Mucosa of gallbladder (tissue), 1 donor: ENCODE measurements around the gene ZCCHC18. TPM values are rescaled to one million over a fixed set of nuclear protein-coding genes. Genes with fewer than 3 reads are reported as not detected.

ENCODE experiments used
- DNase-seq: peaks from one replicate; pipeline ENCODE4 v3.0.0-alpha.2; 2020; ENCODE audit warnings: low spot score
- total RNA-seq: library from RNA; stranded (reverse); gene quantifications from one replicate; pipeline ENCODE4 v1.2.1, GENCODE V29; 2021
- donor health status: DM: no; HTN: no; CAD: no.

ZCCHC18 gene
- total RNA-seq, 1 donor from 2014 or later = 1.0 TPM

DNA sequence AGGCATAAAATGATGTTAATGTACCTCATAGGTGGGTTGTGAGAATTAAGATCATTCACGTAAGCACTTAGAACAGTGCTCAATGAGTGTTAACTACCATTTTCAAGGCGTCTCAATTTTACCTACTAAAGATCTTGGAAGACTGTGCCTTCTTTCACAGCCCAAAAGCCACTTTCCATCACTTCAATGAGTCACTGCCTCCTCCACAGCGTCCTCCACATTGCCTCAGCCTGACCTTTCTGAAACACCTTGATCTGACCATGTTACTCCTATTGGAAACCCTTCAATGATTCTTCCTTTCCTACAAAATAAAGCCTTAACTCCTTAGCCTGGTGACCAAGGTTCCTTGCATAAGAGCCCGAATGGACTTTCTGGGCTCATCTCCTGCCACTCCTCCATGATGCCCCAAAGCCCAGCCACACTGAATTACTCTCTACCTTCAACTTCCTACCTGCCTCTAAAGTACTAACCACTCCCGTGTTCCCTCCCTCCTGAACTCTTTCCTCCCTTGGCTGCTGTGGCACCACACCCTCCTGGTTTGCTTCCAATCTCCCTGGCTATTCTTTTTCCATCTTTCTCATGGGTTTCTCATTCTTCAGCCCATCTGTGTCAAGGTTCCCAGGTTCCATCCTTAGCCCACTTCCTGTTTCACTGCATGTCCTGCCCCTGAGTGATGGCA is 22.4 kb downstream of the ZCCHC18 start:
- no peak for DNase-seq

DNA sequence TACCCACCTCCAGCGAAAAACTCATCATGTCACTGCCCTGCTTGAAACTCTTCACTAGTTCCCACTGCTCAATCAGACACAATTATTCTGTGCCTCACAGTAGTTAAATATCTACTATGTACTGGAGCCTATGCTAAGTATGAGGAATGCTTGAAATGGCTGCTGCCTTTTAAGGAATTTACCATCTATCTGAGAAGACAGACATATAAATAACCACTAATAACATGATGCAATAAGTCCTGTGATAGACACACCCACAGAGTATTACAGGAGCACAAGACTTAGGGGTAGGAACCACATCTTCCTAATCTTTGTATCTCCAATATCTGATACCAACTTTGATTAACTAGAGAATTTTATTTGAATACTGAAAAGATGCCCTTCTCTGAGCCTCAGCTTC is 23.4 kb downstream of the ZCCHC18 start:
- DNase-seq = no peak

DNA sequence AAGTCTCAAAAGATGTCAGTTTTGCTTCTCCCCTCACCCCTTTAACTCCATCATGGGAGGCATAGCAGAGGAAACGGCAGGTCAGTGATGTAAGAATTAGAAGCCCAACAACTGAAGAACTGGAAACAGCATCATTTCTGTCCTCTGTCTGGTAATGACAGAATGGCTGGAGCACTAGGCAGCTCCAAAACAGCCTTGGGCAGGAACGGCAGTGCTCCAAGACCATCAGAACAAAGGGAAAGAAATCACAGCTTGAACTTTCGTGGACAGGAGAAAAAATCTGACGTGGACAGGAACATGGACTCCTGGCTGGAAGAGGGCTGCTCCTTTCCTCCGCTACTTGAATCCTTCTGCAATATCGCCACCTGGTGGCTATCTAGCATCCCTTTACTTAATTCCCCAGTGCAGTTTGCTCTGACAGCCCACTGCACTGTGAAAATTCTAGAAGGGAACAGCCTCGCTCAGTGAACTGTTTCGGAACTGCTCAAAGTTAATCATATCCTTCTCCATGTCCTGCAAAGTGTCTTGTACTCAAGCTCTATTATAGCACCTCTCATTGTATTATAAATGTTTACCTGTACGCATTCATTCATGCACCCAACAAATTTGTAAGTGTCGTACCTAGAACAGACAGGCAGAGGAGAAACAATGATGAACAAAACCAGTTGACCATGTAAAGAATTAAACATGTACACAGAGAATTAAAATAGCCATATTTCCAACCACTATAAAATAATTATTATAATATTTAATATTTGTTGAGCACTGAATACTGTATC is 24.1 kb downstream of the ZCCHC18 start:
- DNase-seq = peak; percentile 77

- no peak for DNase-seq
Measured at GRCh38 chrX:104137496-104137895, 25.2 kb downstream of the ZCCHC18 start.

DNA sequence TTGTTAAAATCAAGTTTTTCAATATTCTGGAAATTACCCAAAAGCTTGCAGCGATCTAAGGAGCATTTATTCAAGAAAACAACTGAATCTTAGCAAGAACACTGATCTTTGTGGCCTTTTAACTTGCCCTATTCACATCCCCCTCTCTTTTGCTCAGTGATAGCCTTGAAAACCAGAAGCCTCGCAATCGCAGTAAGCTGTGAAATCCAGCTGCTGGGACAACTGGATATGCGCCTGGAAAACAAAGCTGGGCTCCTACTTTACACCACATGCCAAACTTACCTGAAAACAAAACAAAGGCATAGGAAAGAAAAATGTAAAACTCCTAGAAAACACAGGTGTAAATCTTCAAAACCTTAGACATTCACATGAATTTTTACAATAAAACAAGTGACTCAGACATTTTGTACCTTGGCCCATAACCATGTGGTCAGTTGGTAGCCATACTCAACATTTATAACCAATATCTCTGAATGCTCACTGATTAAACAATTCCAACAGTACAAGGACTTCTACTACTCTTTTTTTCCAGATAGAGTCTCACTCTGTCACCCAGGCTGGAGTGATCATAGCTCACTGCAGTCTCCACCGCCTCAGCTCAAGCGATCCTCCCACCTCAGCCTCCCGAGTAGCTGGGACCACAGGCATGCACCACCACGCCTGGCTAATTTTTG is 28.9 kb downstream of the ZCCHC18 start:
- DNase-seq = no peak

- no peak for DNase-seq
Measured at GRCh38 chrX:104151037-104151436, 38.7 kb downstream of the ZCCHC18 start.

DNA sequence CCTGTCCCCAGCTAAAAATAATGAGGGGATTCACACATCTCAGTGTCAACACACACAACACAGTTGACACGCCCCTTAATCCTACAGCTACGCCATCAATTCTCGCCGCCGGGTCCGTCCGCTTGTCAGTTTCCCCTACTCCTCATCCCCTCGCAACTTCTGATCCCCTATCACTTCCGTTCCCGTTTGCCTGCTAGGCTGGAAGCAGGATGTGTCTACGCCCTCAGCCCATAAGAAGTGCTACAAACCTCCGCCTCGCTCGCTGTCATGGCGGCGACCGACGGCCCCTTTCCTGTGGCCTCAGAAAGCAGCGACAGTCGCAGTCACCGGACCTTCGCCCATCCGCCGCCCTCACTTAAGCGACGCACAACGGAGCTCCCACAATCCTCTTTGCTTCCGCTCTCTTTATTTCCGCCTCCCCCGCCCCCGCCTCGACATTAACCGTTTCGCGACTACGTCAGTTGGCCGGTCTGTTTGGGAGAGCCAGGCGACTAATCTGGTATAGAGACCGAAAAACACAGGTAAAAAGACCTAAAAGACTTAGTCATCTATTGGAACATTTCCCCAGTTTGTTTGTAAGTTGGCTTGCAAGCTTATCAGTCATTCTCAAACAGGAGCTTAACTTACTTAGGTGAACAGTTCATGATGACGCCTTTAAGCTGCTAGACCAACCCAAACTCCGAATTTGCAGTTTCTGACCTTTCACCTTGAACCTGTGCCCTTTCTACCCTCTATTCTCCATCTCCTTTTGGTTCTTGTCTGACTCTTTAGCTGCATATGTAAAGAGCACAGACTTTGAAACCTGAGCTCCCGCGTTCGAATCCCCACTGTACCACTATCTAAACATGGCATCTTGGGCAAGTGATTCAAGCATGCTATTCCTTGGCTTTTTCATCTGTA is 44.6 kb downstream of the ZCCHC18 start, which contains the start of gene SLC25A53:
SLC25A53 (minus strand) TSS at position 380 of the 900 bp plus-strand sequence. CDS start 51,752 bp downstream, outside the sequence.
- DNase-seq = peak; percentile 73

Other genes starting within 250 kb of the ZCCHC18 start
- gene TMSB15B, start 149.9 kb upstream of the ZCCHC18 start, total RNA-seq = 2.0 TPM
- not detected for gene H2BW1, start 98.8 kb upstream of the ZCCHC18 start, total RNA-seq
- gene H2BW2, start 72.6 kb upstream of the ZCCHC18 start, total RNA-seq = 0.17 TPM
- 2.4 TPM for gene TMSB15C, start 36.3 kb upstream of the ZCCHC18 start, total RNA-seq
- gene SLC25A53, start 44.5 kb downstream of the ZCCHC18 start, total RNA-seq = 14.5 TPM
- gene FAM199X, start 53.9 kb downstream of the ZCCHC18 start, total RNA-seq = 18.9 TPM
- gene ESX1, start 142.4 kb downstream of the ZCCHC18 start, total RNA-seq = not detected